H9 (cell line): Measurements from ENCODE around the gene SLC13A4. TPM values are rescaled to one million over a fixed set of nuclear protein-coding genes. Genes with fewer than 3 reads are reported as not detected.

Experiments
- DNase-seq: peaks from one replicate; pipeline ENCODE4 v3.0.0-alpha.2; 2017
- H2AFZ ChIP-seq: one replicate; pipeline ENCODE4 v1.6.1; 2013; ENCODE audit warnings: mild to moderate bottlenecking, low read length, control low read depth, moderate library complexity
- H2AK5ac ChIP-seq: 2 replicates; pipeline ENCODE4 v1.6.1; 2013; ENCODE audit warnings: low read length, control low read depth, mixed read lengths; ENCODE audit not compliant: insufficient read length
- H2BK120ac ChIP-seq: one replicate; pipeline ENCODE4 v1.6.1; 2013; ENCODE audit warnings: low read depth, mild to moderate bottlenecking, low read length, control low read depth, inconsistent platforms; ENCODE audit not compliant: poor library complexity, severe bottlenecking
- H2BK12ac ChIP-seq: 2 replicates; pipeline ENCODE4 v1.6.1; 2013; ENCODE audit warnings: low read length, control low read depth, mixed read lengths, low read depth; ENCODE audit not compliant: insufficient read length
- H2BK15ac ChIP-seq: 2 replicates; pipeline ENCODE4 v1.6.1; 2013; ENCODE audit warnings: low read depth, low read length, control low read depth
- H2BK20ac ChIP-seq: one replicate; pipeline ENCODE4 v1.6.1; 2013; ENCODE audit warnings: low read depth, mild to moderate bottlenecking, low read length, control low read depth, inconsistent platforms; ENCODE audit not compliant: poor library complexity, severe bottlenecking
- H2BK5ac ChIP-seq: 2 replicates; pipeline ENCODE4 v1.6.1; 2013; ENCODE audit warnings: low read length, control low read depth, mixed read lengths; ENCODE audit not compliant: insufficient read length
- H3K14ac ChIP-seq: 2 replicates; pipeline ENCODE4 v1.6.1; 2013; ENCODE audit warnings: low read length, control low read depth; ENCODE audit not compliant: insufficient read depth
- H3K18ac ChIP-seq: 2 replicates; pipeline ENCODE4 v1.6.1; 2013; ENCODE audit warnings: low read depth, mild to moderate bottlenecking, mixed read lengths, low read length, control low read depth; ENCODE audit not compliant: insufficient read length
- H3K23ac ChIP-seq: 2 replicates; pipeline ENCODE4 v1.6.1; 2013; ENCODE audit warnings: low read length, control low read depth, mixed read lengths, low read depth; ENCODE audit not compliant: insufficient read length
- H3K23me2 ChIP-seq: 2 replicates; pipeline ENCODE4 v1.6.1; 2013; ENCODE audit warnings: low read depth, mild to moderate bottlenecking, mixed read lengths, low read length, control low read depth; ENCODE audit not compliant: insufficient read length, poor library complexity, severe bottlenecking
- H3K27ac ChIP-seq: 2 replicates; pipeline ENCODE4 v1.5.1; 2013; ENCODE audit warnings: low read length, control low read depth, mixed read lengths, low read depth; ENCODE audit not compliant: insufficient read length
- H3K27me3 ChIP-seq: 2 replicates; pipeline ENCODE4 v1.6.1; 2013; ENCODE audit warnings: low read length, control low read depth, inconsistent platforms; ENCODE audit not compliant: insufficient read depth
- H3K4ac ChIP-seq: 2 replicates; pipeline ENCODE4 v1.6.1; 2013; ENCODE audit warnings: low read depth, mild to moderate bottlenecking, control low read depth, inconsistent platforms, low read length, moderate library complexity
- H3K4me1 ChIP-seq: 2 replicates; pipeline ENCODE4 v1.6.1; 2013; ENCODE audit warnings: low read length, control low read depth, inconsistent platforms; ENCODE audit not compliant: insufficient read depth
- H3K4me2 ChIP-seq: 2 replicates; pipeline ENCODE4 v1.6.1; 2013; ENCODE audit warnings: low read length, control low read depth, mixed read lengths; ENCODE audit not compliant: insufficient read length, insufficient read depth
- H3K56ac ChIP-seq: 2 replicates; pipeline ENCODE4 v1.6.1; 2013; ENCODE audit warnings: low read depth, mild to moderate bottlenecking, mixed read lengths, low read length, control low read depth; ENCODE audit not compliant: insufficient read length
- H3K79me1 ChIP-seq: 2 replicates; pipeline ENCODE4 v1.6.1; 2013; ENCODE audit warnings: low read depth, mild to moderate bottlenecking, moderate library complexity, low read length, control low read depth, inconsistent platforms; ENCODE audit not compliant: insufficient read depth, poor library complexity, severe bottlenecking
- H3K79me2 ChIP-seq: 2 replicates; pipeline ENCODE4 v1.6.1; 2013; ENCODE audit warnings: low read length, control low read depth, inconsistent platforms; ENCODE audit not compliant: insufficient read depth
- H3K9ac ChIP-seq: 2 replicates; pipeline ENCODE4 v1.6.1; 2013; ENCODE audit warnings: low read length, control low read depth, mixed read lengths; ENCODE audit not compliant: insufficient read length; ENCODE audit errors: extremely low read depth
- H3K9me3 ChIP-seq: one replicate; pipeline ENCODE4 v1.6.1; 2013; ENCODE audit warnings: low read depth, low read length, inconsistent platforms; ENCODE audit not compliant: control insufficient read depth
- H3T11ph ChIP-seq: one replicate; pipeline ENCODE4 v1.6.1; 2013; ENCODE audit warnings: mild to moderate bottlenecking, low read length, control low read depth, inconsistent platforms
- H4K20me1 ChIP-seq: one replicate; pipeline ENCODE4 v1.6.1; 2013; ENCODE audit not compliant: control insufficient read depth, insufficient read length, insufficient read depth
- H4K5ac ChIP-seq: 2 replicates; pipeline ENCODE4 v1.6.1; 2013; ENCODE audit warnings: low read depth, mild to moderate bottlenecking, mixed read lengths, low read length, control low read depth; ENCODE audit not compliant: insufficient read length
- H4K8ac ChIP-seq: replicated peaks from 2 replicates; pipeline ENCODE4 v1.6.1; 2013; ENCODE audit warnings: low read length, control low read depth, mixed read lengths, low read depth; ENCODE audit not compliant: insufficient read length
- H4K91ac ChIP-seq: 2 replicates; pipeline ENCODE4 v1.6.1; 2013; ENCODE audit warnings: low read depth, mild to moderate bottlenecking, moderate library complexity, mixed read lengths, low read length, control low read depth; ENCODE audit not compliant: insufficient read length
- H3K27ac Mint-ChIP-seq, 3 experiments: 2 replicates in 2 of 3; 3 replicates in 1 of 3; pipeline ENCODE4 v1.8.0; 2020 to 2021; ENCODE audit warnings: mixed read lengths in 3 of 3, mild to moderate bottlenecking in 1 of 3, moderate library complexity in 1 of 3
- H3K27me3 Mint-ChIP-seq: 2 replicates; pipeline ENCODE4 v1.8.0; 2021; ENCODE audit warnings: low read depth, mild to moderate bottlenecking, moderate library complexity, mixed read lengths
- H3K36me3 Mint-ChIP-seq, 3 experiments: 2 replicates in 2 of 3; 3 replicates in 1 of 3; pipeline ENCODE4 v1.8.0; 2020 to 2021; ENCODE audit warnings: low read depth in 3 of 3, mixed read lengths in 3 of 3; ENCODE audit not compliant: insufficient read depth in 1 of 3
- H3K4me1 Mint-ChIP-seq, 2 experiments: 2 replicates each; pipeline ENCODE4 v1.8.0; 2020; ENCODE audit warnings: mixed read lengths in 2 of 2
- H3K4me3 Mint-ChIP-seq, 2 experiments: 2 replicates in 1 of 2; 3 replicates in 1 of 2; pipeline ENCODE4 v1.8.0; 2020 to 2021; ENCODE audit warnings: mild to moderate bottlenecking in 2 of 2, mixed read lengths in 2 of 2, moderate library complexity in 1 of 2
- H3K9me3 Mint-ChIP-seq, 2 experiments: 2 replicates in 1 of 2; 3 replicates in 1 of 2; pipeline ENCODE4 v1.8.0; 2020; ENCODE audit warnings: mild to moderate bottlenecking in 2 of 2, mixed read lengths in 2 of 2, moderate library complexity in 1 of 2
- WGBS: extraction: QIAGEN DNeasy Blood & Tissue Kit; methylation state at CpG from one replicate; pipeline ENCODE4 v1.1.7; 2013; ENCODE audit warnings: missing lambda C conversion rate, low lambda C conversion rate, mixed read lengths; ENCODE audit not compliant: insufficient read length; ENCODE audit errors: extremely low coverage; 5-methylcytosine and 5-hydroxymethylcytosine counted together
- total RNA-seq: library from RNA; stranded (reverse); gene quantifications from 2 replicates; pipeline ENCODE4 v1.2.1, GENCODE V29; 2021
- TF ChIP-seq, protein P1 (sequence below): fragments of 200-600 bp; sonication (generic); conservative IDR thresholded peaks from 3 replicates; pipeline ENCODE4 v1.8.0; 2021; ENCODE audit warnings: antibody characterized with exemption, mild to moderate bottlenecking

The SLC13A4 gene
- total RNA-seq, 1 experiment from 2014 or later, result 3.5 TPM

DNA sequence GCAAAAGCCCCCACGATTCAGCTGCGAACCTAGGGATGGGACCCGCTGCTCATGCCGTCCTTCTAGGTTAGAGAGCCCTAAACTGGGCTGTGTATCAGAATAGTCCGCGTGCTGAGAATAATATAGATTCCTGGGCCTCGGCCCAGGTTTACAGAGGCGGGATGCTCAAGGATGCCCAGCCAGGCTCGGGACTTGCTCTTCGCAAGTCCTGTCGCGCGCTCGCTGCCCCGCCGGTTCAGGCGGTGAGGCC is 65.9 kb downstream of the SLC13A4 start:
- no peaks in the 10 kb centered on the region for H4K20me1 ChIP-seq
- H3K23ac ChIP-seq, result no peak overlapping the region
- H2BK12ac ChIP-seq, result no peak overlapping the region
- no peak overlapping the region for H3K18ac ChIP-seq
- H3K79me2 ChIP-seq, result peaks cover 2% of the 10 kb centered on the region; the same call in 1 of the 2 replicates
- no peak overlapping the region for H3K4ac ChIP-seq
- no peaks in the 10 kb centered on the region for H3K9me3 ChIP-seq
- peak overlapping the region; percentile 38 to 88 (median 44); a peak in 5 of 7 replicates for H3K27ac Mint-ChIP-seq
- peaks cover 2 to 12% (median 3%) of the 10 kb centered on the region in 3 experiments; a peak in 6 of 7 replicates for H3K36me3 Mint-ChIP-seq
- H3K27ac ChIP-seq, result no peak overlapping the region
- peaks cover 4% of the 10 kb centered on the region for H3K79me1 ChIP-seq
- H2BK20ac ChIP-seq, result no peak overlapping the region
- no peaks in the 10 kb centered on the region for H3K4me1 ChIP-seq
- H3K4me2 ChIP-seq, result peak overlapping the region; percentile 86
- no peaks in the 10 kb centered on the region for H3K27me3 ChIP-seq
- no peak overlapping the region for H4K91ac ChIP-seq
- H4K8ac ChIP-seq, result no peak overlapping the region
- WGBS, result no CpG with 5 or more reads among the region's 17 CpGs
- H2BK5ac ChIP-seq, result no peak overlapping the region
- H2BK120ac ChIP-seq, result no peak overlapping the region
- H3K4me1 Mint-ChIP-seq, result peaks cover 14 to 24% of the 10 kb centered on the region in 2 experiments
- peak overlapping the region; percentile 7 for H3K9ac ChIP-seq
- H2AFZ ChIP-seq, result no peak overlapping the region
- H3K9me3 Mint-ChIP-seq, result no peaks in the 10 kb centered on the region
- H3K23me2 ChIP-seq, result peaks cover 3% of the 10 kb centered on the region
- no peak overlapping the region for H3K56ac ChIP-seq
- no peaks in the 10 kb centered on the region for H3K27me3 Mint-ChIP-seq
- no peak overlapping the region for H2AK5ac ChIP-seq
- peak overlapping the region; percentile 93 to 99 for H3K4me3 Mint-ChIP-seq
- TF ChIP-seq, protein P1, sequence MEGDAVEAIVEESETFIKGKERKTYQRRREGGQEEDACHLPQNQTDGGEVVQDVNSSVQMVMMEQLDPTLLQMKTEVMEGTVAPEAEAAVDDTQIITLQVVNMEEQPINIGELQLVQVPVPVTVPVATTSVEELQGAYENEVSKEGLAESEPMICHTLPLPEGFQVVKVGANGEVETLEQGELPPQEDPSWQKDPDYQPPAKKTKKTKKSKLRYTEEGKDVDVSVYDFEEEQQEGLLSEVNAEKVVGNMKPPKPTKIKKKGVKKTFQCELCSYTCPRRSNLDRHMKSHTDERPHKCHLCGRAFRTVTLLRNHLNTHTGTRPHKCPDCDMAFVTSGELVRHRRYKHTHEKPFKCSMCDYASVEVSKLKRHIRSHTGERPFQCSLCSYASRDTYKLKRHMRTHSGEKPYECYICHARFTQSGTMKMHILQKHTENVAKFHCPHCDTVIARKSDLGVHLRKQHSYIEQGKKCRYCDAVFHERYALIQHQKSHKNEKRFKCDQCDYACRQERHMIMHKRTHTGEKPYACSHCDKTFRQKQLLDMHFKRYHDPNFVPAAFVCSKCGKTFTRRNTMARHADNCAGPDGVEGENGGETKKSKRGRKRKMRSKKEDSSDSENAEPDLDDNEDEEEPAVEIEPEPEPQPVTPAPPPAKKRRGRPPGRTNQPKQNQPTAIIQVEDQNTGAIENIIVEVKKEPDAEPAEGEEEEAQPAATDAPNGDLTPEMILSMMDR, result peak; percentile 70; the same call in 1 of the 3 replicates
- no peak overlapping the region for H2BK15ac ChIP-seq
- no peak overlapping the region for H3K14ac ChIP-seq
- no peak overlapping the region for H3T11ph ChIP-seq
- H4K5ac ChIP-seq, result no peak overlapping the region
- DNase-seq, result no peak
